Activated CD8-positive, alpha-beta memory T cell treated with anti-CD3 and anti-CD28 coated beads for 48 hours (primary cell): ENCODE results near the gene CNOT11.
"Not testable (repeated sequence)": the region's sequence is repeated elsewhere in the genome, so short reads cannot be mapped to it uniquely, and the experiment has no call there.

ENCODE experiments used
- DNase-seq, 3 experiments: peaks; one replicate each; pipeline ENCODE4 v3.0.0-alpha.2; 2020; ENCODE audit warnings: low read depth in 2 of 3, low spot score in 2 of 3

CNOT11 gene

GRCh38 chr2:101244899-101245298 is 7.8 kb upstream of the CNOT11 start:
- DNase-seq, result not testable (repeated sequence)

DNA sequence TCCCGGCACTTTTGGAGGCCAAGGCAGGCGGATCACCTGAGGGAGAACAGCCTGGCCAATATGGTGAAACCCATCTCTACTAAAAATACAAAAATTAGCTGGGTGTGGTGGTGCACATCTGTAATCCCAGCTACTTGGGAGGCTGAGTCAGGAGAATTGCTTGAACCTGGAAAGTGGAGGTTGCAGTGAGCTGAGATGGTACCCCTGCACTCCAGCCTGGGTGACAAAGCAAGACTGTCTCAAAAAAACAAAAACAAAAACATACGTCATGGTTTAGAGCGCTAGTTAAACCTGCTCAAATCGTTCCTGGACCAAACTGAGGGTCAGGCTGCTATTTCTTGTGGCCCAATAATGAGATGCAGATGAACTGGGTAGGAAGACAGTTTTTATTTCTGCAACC is 7.2 kb upstream of the CNOT11 start:
- DNase-seq, result not testable (repeated sequence)

DNA sequence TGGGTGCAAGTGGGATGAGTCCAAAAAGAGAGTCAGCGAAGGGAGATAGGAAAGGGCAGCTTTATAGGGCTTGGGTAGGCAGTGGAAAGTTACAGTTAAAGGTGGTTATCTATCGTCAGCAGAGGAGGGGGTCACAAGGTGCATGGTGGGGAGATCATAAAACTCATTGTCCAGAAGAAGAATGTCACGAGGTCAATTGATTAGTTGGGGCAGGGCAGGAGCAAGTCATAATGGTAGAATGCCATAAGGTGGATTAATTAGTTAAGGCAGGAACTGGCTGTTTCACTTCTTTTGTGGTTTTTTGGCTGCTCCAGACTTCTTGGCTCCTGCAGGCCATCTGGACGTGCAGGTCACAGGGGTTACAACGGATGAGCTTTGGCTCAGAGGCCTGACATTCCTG is 3.9 kb upstream of the CNOT11 start:
- DNase-seq, result not testable (repeated sequence)

DNA sequence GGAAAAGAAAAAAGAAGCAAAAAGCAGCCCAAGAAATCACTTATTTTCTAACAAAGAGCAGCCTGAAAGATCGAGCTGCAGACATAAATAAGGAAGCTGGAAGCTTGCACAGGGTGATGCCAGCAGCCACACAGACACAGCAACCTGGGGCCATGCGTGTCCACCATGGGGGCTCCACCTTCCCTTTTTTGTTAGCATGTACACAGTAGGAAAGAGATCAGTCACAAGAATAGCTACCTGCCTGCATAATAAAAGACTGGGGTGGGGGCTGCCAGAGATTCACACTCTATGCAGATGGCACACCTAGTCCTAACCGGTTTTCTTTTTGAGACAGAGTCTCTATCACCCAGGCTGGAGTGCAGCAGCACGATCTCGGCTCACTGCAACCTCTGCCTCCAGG is 2.9 kb upstream of the CNOT11 start:
- DNase-seq, result no peak

- DNase-seq, result not testable (repeated sequence)
Measured at GRCh38 chr2:101251246-101251781, 1.4 kb upstream of the CNOT11 start.

DNA sequence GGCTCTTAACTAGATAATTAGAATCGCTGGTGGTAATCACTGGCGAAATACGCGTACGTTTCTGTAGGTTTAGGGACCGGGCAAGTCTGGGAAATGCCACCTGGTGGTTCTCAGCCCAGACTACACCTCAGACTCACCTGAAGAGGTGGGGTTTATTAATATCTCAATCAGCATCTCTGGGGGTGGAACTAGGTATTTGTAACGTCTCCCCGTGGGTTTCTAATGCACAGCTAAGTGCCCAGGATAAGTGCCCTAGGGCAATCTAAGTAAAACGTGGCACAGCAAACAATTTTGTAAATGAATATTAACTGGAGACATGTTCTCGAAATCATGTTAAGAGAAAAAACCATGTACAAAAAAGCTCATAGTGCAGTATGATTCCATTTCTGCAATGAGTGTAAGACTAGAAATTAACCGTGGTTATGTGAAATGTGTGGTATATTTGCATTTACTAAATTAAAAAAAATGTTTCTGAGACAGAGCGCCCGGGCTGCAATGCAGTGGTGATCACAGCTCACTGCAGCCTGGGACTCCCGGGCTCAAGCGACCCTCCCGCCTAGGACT is 760 bp upstream of the CNOT11 start:
- no peak for DNase-seq

DNA sequence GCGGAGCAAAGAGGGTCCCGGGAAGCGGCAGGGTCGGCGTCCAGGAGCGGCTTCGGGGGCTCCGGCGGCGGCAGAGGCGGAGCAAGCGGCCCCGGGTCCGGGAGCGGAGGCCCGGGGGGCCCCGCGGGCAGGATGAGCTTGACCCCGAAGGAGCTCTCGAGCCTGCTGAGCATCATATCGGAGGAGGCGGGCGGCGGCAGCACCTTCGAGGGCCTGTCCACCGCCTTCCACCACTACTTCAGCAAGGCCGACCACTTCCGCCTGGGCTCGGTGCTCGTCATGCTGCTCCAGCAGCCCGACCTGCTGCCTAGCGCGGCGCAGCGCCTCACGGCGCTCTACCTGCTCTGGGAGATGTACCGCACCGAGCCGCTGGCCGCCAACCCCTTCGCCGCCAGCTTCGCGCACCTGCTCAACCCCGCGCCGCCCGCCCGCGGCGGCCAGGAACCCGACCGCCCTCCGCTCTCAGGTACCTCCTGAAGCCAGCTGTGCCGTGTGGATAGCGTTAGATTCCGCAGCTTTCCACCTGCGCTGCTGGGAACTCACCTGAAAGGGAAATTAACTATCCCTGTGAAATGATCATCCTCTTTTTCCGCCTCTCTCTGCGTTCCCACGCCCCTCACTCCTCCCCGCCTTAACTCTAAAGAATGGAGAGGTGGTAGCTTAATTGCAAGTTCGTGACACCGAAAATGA is 472 bp downstream of the CNOT11 start:
- DNase-seq, result peak in 2 of 3 experiments; percentile 34 to 51

DNA sequence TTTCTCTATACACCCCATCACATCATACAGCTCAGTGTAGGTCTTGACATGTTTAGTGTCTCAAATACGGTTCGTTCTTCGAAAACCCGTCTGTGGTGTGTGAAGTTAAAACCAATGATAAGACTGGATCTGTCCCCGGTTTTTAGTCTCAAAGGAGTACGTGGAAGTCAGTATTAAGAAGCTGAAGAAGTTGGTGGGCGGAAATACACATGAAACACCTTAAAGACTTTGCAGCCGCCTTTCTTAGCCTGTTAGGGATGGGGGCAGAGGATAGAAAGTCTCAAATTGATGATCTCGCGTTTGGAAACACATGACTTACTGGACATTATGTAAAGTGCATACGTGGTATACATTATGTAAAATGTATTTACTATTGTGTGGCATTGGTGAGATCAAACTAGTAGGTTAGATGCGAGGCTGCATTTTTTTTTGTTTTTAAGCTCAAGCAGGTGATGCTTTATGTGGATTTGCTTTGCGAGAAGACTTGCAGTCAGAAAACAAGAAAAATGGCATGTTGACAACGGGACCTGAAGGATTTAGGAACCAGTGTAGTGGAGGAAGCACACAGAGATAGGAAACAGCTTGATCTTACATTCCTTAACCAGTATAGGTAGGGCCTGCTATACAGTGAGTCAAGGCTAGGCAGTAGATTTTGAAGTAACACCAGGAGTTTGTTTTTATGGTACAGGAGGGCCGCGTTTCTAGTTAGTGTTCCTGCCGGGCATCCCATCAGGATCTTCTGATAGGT is 1.2 kb downstream of the CNOT11 start:
- no peak for DNase-seq

DNA sequence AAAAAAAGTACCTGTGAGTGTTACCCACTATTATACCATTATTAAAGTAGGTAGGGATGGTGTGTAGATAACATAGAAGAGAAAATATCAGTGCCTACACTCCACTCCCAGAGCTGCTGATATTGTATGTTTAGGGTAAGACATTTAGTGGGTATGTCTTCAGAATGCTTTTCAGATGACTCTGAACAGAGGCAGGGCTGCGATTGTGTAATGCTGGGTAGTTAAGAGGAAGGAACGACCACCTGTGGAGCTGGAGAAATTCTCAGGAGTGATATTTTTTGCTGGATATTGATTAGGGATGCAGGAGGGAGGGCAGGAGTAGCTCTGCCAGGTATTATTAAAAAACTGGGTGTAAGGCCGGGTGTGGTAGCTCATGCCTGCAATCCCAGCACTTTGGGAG is 2.8 kb downstream of the CNOT11 start:
- no peak for DNase-seq

GRCh38 chr2:101256316-101256715 is 3.6 kb downstream of the CNOT11 start:
- no peak for DNase-seq

GRCh38 chr2:101258804-101259203 is 6.1 kb downstream of the CNOT11 start:
- no peak for DNase-seq

DNA sequence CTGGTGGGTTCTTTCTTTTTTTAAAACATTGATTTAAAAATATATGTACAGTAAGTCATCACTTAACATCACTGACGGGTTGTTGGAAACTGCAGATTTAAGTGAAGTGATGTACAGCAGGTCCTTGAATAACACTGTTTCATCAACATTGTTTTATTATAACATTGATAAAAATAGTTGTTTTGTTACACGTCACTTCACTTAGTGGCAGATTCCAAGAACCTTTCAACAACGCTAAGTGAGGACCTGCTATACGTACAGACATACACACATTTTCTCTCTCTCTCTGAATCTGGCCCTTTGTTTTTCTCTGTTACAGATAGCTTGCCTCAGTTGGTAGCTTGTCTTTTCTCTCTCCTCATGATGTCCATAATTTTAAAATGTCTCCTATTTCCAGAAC is 9.5 kb downstream of the CNOT11 start:
- DNase-seq, result no peak

GRCh38 chr2:101263377-101263800 is 10.7 kb downstream of the CNOT11 start:
- no peak for DNase-seq

- DNase-seq, result no peak
Measured at GRCh38 chr2:101264360-101264939, 11.8 kb downstream of the CNOT11 start.

GRCh38 chr2:101265893-101266499 is 13.3 kb downstream of the CNOT11 start:
- no peak for DNase-seq

DNA sequence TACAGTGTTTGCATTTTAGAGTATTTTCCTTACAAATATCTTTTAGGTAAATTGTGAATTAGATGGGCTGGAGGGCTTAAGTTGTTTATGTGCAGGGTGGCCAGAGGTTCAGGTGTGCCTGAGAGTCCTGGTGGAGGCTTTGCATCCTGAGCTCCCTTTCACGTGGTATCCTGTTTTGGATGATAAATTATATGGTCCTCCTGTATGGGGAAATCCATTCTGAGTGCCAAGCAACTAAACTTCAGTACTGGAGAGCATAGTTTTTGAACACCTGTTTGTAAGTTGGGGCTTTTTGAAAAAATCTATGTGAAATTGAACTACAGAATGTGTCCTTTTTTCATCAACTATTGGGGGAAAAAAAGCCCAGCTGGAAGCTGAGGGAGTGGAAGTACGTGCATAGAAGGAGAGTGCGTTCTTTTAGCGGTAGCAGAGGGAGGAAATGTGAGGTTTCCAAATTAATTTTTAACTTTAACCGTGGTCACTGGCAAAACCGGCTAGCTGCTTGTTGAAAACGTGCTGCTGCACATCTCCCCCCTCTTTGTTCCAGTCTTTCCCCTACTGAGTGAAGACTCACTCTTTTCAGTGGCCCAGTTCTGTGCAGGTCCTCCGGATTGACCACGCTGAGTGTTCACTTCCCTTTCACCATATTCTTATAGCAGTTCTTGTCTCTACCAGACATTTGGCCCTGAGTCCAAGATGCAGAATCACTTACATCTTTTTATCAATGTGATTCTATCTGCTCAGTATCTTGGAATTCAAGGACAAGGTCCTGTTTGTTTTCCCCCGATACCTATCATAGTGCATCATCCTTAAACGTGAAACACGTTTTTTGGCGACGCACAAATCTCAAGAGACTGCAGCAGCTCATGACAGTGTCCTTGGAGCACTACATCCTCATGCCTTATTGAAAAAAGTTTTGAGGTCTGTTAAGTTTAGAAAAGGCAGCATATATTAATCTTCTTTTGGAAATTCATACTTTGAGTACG is 15.3 kb downstream of the CNOT11 start:
- no peak for DNase-seq

- no peak for DNase-seq
Measured at GRCh38 chr2:101270700-101271259, 18.1 kb downstream of the CNOT11 start.

- DNase-seq, result no peak
Measured at GRCh38 chr2:101272045-101272784, 19.5 kb downstream of the CNOT11 start.

- no peak for DNase-seq
Measured at GRCh38 chr2:101273056-101273455, 20.4 kb downstream of the CNOT11 start.
